Ascending aorta (tissue), 2 donors: Measurements from ENCODE around the gene SIAH3. TPM values are rescaled to one million over a fixed set of nuclear protein-coding genes. Genes with fewer than 3 reads are reported as not detected.

ENCODE experiments used
- DNase-seq, 2 donors: peaks; one replicate each; pipeline ENCODE4 v3.0.0-alpha.2; 2019; ENCODE audit warnings: low spot score in 2 of 2
- H3K27ac ChIP-seq, 2 donors: fragments of 200-600 bp; sonication (generic); one replicate each; pipeline ENCODE4 v1.5.1; 2016 to 2017; ENCODE audit warnings: mild to moderate bottlenecking in 1 of 2
- H3K27me3 ChIP-seq: fragments of 200-600 bp; sonication (generic); one replicate; pipeline ENCODE4 v1.5.1; 2017
- H3K36me3 ChIP-seq, 2 donors: fragments of 200-600 bp; sonication (generic); one replicate each; pipeline ENCODE4 v1.5.1; 2016
- H3K4me1 ChIP-seq, 2 donors: fragments of 200-600 bp; sonication (generic); one replicate each; pipeline ENCODE4 v1.5.1; 2016 to 2017; ENCODE audit warnings: mild to moderate bottlenecking in 1 of 2
- H3K4me3 ChIP-seq, 2 donors: fragments of 200-600 bp; sonication (generic); one replicate each; pipeline ENCODE4 v1.5.1; 2016 to 2017; ENCODE audit warnings: mild to moderate bottlenecking in 1 of 2
- H3K9me3 ChIP-seq, 2 donors: fragments of 200-600 bp; sonication (generic); one replicate each; pipeline ENCODE4 v1.5.1; 2016
- intact Hi-C: fragments of 100-400 bp; cut with DNase I; formaldehyde crosslinking; loops from one replicate; pipeline ENCODE4 v1.15.1; 2023
- total RNA-seq: library from RNA; depleted of rRNA; stranded (reverse); fragments of >200 nt; gene quantifications from one replicate; pipeline ENCODE4 v1.1.0, GENCODE V29; 2016
- TF ChIP-seq, protein P1 (sequence below), 3 experiments: fragments of 200-600 bp in 2 of 3; fragments of 450-650 bp in 1 of 3; sonication (generic) in 2 of 3; IDR thresholded peaks; one replicate each; pipeline ENCODE4 v1.5.1; 2016 to 2019; ENCODE audit warnings: antibody characterized with exemption in 3 of 3, mild to moderate bottlenecking in 1 of 3, moderate library complexity in 1 of 3

SIAH3 gene
- total RNA-seq, 1 donor from 2014 or later = not detected

DNA sequence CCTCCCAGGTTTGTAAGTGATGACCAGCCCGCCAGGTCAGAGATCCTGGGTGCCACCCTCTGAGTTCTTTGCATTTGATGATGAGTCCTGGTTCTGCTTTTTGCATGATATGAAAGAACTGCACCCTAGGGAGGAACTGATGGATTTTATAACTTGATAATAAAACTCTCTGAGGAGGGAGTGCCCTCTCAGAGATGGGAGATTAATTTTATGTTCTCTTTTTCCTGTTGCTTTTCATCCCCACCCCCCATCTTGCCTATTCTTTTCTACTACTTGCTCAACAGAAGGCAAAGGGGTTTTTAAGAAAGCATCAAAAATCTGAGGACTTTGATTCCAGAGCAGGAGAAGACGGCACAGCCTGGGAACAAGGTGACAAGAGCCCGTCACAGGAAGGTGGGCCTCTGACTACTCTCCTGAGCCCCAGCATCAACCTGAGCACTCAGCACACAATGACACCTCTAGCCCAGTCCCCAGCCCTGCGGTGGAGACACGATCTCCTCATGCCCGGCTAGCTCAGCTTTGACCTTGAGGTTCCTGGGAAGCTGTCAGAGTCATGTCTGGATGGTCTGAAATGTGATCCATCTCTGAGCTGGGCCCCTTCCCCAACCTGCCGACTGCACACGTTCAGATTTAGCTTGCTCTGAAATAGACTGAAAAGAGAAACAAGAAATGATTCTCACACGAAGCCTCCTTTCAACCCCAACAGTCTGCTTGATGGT lies 69.1 kb downstream of the SIAH3 start:
- TF ChIP-seq, protein P1, sequence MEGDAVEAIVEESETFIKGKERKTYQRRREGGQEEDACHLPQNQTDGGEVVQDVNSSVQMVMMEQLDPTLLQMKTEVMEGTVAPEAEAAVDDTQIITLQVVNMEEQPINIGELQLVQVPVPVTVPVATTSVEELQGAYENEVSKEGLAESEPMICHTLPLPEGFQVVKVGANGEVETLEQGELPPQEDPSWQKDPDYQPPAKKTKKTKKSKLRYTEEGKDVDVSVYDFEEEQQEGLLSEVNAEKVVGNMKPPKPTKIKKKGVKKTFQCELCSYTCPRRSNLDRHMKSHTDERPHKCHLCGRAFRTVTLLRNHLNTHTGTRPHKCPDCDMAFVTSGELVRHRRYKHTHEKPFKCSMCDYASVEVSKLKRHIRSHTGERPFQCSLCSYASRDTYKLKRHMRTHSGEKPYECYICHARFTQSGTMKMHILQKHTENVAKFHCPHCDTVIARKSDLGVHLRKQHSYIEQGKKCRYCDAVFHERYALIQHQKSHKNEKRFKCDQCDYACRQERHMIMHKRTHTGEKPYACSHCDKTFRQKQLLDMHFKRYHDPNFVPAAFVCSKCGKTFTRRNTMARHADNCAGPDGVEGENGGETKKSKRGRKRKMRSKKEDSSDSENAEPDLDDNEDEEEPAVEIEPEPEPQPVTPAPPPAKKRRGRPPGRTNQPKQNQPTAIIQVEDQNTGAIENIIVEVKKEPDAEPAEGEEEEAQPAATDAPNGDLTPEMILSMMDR (IDR thresholded peaks at IDR 0.05) = no peak

DNA sequence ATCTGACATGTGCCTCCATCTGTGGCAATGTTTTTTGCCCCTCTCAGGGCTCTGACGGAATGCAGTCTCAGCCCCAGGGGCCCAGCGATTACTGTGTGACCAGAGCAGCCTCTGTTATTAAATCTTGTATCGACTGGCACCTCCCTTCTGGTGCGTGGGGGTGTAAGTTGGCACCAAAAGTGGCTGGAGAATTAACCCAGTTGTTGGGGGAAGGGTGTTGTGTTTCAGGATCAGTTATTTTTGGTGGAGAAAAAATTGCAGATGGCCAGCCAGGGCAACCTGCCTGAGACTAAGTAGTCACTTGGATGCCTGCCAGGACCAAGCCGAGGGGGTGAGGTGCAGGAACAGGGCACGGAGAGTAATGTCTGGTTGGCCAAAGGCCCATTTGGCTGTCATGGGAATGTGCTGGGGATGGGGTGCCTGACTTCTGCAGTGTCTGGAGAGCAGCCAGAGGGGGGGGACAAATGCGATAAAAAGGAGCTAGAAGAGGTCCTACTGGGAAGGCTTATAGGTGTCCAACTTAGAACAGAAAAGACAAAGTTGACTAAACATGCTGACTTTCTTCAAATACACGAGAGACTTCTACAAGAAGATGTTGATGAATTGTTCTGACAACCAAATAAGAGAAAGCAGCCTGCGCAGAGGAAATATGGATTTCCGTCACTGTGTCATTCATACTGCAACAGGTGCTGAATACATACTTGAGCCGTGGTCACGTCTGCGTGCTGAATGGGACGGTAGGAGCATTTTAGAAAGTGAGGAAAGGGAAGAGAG lies 69.8 kb downstream of the SIAH3 start:
- DNase-seq = no peak
- Histone ChIP-seq H3K27me3 (no peaks in the 10 kb centered on the region), H3K27ac (no peak overlapping the region), H3K9me3 (no peaks in the 10 kb centered on the region), H3K4me1 (peaks cover 0 to 3% of the 10 kb centered on the region in 2 donors), H3K36me3 (no peaks in the 10 kb centered on the region), H3K4me3 (no peak overlapping the region)
- TF ChIP-seq, protein P1 (IDR thresholded peaks at IDR 0.05) = no peak
- intact Hi-C loops = no loop called here

More for the DNA sequence above, 69.1 kb downstream of the SIAH3 start:
- no peak for DNase-seq
- Histone ChIP-seq H3K9me3 (no peaks in the 10 kb centered on the region), H3K27me3 (no peaks in the 10 kb centered on the region), H3K27ac (no peak overlapping the region), H3K4me1 (peaks cover 0 to 3% of the 10 kb centered on the region in 2 donors), H3K4me3 (no peak overlapping the region), H3K36me3 (no peaks in the 10 kb centered on the region)
- intact Hi-C loops = no loop called here

DNA sequence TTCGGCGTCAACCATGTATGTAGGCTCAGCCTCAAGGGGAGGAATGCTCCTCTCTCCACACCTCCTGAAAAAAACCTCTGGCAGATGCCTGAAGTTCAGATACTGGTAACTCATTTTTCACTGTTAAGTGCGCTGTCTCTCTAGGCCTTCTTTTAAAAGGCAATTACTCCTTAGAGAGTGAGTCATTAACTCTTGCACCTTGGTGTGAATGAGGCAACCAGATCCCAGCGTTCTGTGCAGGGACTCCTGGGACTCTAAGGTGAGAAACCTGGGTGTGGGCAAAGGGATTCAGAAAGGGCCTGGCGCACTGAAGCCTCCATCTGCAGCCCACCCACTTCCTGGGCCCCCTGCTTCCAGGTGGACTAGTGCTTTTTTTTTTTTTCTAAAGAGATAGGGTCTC lies 71.7 kb downstream of the SIAH3 start:
- intact Hi-C loops = no loop called here
- peaks cover 0 to 3% of the 10 kb centered on the region in 2 donors for H3K4me1 ChIP-seq
- no peak overlapping the region for H3K27ac ChIP-seq
- TF ChIP-seq, protein P1 (IDR thresholded peaks at IDR 0.05) = no peak
- H3K27me3 ChIP-seq = no peaks in the 10 kb centered on the region
- H3K36me3 ChIP-seq = no peaks in the 10 kb centered on the region
- H3K4me3 ChIP-seq = no peak overlapping the region
- no peak for DNase-seq
- H3K9me3 ChIP-seq = no peaks in the 10 kb centered on the region

DNA sequence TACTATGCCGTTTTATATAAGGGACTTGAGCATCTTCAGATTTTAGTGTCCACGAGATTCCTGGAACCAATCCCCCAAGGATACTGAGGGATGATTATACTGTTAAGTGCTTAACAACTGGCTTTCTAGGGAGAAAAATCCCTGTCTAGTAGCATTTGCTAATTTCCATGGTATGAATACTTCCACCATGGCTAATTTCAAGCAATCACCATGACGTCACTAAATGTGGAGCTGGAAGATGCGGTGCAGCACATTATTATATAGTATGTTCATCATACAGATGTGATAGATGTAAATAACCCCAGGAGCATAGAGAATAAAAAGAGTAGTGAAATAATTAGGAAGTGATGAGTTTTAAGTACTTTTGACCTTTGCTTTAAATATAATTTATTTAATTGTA lies 72.7 kb downstream of the SIAH3 start:
- H3K4me3 ChIP-seq = no peak overlapping the region
- DNase-seq = no peak
- TF ChIP-seq, protein P1 (IDR thresholded peaks at IDR 0.05) = no peak
- H3K9me3 ChIP-seq = no peaks in the 10 kb centered on the region
- no peaks in the 10 kb centered on the region for H3K36me3 ChIP-seq
- H3K27ac ChIP-seq = no peak overlapping the region
- H3K4me1 ChIP-seq = peaks cover 0 to 3% of the 10 kb centered on the region in 2 donors
- no peaks in the 10 kb centered on the region for H3K27me3 ChIP-seq
- intact Hi-C loops = no loop called here

DNA sequence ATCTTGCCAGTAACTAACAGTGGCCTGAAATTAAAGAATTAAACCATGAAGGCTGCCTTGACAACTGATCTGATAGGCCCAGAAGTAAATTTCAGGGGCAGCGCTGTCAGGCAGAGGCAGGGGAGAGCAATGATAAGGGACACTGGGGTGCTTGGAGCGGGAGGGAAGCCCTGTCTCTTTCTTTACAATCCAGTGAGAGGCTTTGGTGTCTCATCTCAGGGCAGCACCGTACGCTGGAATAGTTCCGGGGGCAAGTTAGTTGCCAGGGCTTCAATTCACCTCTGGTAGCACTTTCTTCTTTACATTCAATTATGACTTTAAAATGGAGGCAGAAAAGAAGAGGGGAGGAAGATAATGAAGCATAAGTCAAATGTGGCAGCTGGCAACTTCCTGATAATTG lies 74.8 kb downstream of the SIAH3 start:
- no peak for DNase-seq
- intact Hi-C loops = no loop called here
- TF ChIP-seq, protein P1 (IDR thresholded peaks at IDR 0.05) = no peak
- H3K4me1 ChIP-seq = peaks cover 0 to 3% of the 10 kb centered on the region in 2 donors
- H3K36me3 ChIP-seq = no peaks in the 10 kb centered on the region
- H3K27me3 ChIP-seq = no peaks in the 10 kb centered on the region
- H3K9me3 ChIP-seq = no peaks in the 10 kb centered on the region
- H3K4me3 ChIP-seq = no peak overlapping the region
- no peak overlapping the region for H3K27ac ChIP-seq
